ENCODE measurements around the gene TMPRSS3.
"Not testable (repeated sequence)": the region's sequence is repeated elsewhere in the genome, so short reads cannot be mapped to it uniquely, and the experiment has no call there.

The TMPRSS3 gene

DNA sequence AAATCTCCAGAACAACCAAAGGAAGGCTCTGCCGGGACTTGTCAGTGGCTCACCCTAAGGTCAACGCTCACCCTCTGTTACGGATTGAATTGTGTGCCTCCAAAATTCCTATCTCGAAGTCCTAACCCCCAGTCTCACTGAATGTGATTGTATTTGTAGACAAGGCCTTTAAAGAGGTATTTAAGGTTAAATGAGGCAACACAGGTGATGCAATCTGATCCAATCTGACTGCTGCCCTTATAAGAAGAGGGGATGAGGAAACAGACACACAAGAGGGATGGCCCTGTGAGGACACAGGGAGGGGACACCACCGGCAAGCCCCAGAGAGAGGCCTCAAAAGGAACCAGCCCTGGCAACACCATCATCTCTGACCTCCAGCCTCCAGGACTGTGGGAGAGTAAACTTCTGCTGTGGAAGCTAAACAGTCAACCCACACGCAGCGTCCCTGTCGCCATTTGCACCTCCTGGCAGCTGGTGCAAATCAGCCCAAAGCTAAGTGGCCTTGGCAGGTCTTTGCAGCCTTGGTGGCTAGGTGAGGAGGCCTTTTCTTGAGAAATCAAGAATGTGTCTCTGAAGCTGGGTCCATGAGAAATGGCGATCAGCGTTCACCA lies 32.1 kb upstream of the TMPRSS3 start:
- no peak for DNase-seq

DNA sequence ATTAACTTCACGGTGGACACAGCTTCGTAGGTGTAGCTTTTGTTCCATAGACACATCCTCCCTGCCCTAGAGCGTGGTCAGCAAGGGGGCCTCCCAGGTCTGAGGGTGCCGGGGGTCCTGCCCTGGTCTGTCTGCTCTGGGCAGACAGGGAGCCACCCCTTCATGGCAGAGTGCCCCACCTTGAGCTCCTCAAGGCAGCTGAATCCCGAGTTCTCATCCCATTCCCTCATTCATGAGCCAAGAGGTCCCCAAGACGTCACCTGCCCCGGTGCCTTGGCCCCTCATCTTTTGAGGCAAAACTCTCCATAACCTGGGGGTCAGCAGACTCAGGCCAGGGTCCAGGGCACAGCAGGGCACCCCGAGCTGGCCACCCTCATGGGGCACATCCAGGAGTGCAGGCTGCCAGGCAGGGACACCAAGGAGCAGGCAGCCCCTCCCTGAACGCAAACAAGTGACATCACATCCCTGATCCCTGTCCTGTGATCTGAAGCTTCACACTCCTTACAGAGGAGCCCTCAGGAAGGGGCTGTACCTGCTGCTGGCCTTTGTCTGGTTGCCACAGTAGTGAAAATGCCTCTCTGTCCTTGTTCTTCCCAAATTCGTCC lies 31.1 kb upstream of the TMPRSS3 start:
- no peak for DNase-seq

DNA sequence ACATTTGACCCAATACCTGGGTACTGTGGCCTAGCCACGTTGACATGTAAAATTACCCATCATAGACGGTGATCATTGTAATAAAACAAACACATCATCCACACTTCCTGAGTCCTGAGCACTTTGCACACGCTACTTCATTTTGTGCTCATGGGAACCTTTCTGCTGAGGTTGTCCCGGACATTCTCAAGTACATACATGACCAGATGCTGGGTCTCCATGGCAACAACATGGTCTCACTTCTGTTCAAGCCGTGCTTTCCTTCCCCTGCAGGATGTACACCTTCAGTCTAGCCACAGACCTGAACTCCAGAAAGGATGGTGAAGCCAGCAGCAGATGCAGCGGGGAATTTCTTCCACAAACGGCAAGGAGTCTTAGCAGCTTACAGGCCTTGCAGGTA lies 30.6 kb upstream of the TMPRSS3 start:
- DNase-seq, result no peak

DNA sequence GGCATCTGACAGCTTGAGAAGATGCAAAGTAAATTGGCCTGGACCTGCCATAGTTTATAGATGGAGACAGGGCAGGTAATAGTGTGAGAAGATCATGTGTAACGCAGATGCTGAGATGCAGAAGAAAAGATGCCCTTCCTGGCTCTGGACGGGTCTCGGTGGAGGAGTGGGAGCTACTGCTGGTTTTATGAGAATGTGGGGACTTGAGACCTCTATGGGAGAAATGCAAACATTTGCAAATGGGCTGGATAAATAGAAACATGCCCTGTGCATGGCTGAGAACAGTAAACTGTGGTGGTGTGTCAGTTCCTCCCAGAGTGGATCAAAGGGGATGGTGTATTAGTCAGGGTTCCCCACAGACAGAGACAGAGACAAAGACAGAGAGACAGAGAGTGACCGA lies 29.7 kb upstream of the TMPRSS3 start:
- DNase-seq, result no peak

DNA sequence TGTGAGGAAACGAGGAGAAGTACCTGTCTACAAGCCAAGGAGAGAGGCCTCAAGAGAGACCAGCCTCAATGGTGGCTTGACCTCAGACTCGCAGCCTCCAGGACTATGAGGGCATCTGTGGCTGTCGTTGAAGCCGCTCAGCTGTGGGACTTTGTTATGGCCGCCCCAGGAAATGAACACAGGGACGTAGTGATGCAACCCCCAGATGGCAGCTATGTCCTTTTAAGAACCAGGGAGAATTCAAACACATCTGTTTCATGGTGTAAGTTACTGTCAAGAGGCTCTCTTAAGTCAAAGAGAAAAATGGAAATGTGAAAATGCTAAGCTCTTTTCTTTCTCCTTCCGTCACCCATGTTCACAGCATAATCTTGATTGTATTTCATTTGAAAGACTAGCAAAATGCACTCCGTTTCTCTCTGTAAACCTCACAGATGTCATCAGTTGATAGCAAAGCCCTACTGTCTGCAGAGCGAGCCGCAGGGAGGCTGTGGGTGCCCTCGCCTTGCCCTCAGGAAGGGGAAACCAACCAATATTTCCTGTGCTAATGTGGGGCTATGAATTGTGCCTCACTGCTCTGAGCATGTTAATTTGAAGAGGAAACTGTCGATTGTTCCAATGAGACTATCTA lies 29.2 kb upstream of the TMPRSS3 start:
- DNase-seq, result no peak

DNA sequence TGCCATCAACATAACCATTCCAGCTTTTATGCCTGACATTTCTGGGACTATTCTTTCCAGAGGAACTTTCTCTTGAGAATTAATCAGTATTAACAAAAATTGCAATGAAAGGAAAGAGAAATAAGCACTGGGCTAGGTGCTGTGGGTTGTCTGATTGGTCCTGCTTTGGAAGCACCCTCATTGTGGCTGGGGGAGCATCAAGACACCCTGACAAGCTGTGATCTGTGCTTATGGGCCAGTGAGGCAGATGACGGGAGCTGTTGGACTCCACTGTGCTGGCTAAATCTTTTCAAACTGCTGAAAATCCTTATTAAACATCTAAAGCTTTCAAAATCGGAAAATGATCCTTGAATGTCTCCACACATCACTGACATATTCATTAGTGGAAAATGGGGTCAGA lies 27.8 kb upstream of the TMPRSS3 start:
- no peak for DNase-seq

DNA sequence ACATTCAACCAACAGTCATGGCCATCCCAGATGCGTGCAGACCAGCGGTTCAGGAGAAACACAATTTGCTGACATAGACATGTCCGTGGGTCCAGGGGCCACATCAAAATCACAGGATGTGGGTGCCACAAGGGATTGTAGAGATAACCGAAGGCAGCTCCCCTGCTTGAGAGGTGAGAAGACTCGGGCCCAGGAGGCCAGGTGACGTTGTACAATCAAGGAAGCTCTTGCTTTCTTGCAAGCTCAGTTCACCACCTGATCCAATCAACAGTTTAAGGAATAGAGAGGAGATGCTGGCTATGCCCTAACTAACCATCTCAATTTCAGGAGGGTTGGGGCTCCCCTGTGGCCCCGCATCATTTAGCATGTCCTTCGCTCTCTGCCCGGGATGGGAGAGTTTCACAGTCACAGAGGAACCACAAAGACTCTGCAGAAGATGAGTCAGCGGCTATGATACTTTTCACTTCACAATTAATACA lies 27.4 kb upstream of the TMPRSS3 start:
- no peak for DNase-seq

DNA sequence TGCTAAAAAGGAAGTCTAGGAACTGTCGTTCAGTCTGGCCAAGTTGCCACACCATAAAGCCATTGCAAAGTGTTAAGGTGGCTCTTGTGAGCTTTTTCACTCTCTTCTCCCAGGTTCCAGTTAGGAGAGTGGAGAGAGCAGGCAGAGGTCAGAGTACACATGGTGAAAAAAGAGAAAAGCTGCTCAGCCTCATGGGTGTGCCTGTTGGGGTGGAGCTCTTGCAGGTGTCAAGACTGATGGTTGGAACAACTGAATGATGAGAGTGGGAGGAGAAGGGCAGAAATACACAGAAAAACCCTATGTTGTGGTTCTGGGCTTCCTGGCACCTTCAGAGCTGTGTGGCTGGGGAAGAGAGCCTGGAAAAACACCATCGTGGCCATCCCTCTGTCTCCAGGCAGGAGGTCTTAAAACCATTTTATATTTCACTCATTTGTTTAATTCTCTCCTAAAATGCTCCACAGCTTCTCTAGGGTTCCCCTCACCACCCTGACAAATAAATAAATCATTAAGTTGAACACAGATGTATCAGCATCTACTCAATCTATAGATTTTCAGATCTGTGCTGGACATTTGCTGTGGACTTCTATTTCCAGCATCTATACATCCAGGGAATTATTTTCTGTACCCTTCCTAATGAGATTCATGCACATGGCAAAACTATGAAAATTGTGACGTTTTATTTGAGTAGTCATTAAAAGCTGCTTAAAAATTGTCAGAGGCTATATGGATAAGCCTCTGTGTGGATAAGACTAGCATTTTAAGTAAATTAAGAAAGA lies 25.4 kb upstream of the TMPRSS3 start:
- no peak for DNase-seq

DNA sequence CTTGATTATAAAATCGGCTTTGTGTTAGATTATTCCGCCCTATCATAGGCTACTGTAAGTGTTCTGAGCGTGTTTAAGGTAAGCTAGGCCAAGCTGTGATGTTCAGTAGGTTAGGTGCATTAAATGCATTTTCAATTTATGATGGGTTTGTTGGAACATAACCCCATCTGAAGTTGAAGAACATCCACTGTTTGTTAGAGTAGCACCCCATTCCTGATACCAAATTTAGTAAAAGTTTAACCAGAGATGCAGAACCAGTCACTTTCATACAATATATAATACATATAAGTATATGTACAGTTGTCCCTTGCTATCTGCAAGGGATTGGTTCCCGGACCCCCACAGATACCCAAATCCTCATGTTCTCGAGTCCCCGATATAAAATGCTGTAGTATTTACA lies 24.0 kb upstream of the TMPRSS3 start:
- DNase-seq, result no peak

DNA sequence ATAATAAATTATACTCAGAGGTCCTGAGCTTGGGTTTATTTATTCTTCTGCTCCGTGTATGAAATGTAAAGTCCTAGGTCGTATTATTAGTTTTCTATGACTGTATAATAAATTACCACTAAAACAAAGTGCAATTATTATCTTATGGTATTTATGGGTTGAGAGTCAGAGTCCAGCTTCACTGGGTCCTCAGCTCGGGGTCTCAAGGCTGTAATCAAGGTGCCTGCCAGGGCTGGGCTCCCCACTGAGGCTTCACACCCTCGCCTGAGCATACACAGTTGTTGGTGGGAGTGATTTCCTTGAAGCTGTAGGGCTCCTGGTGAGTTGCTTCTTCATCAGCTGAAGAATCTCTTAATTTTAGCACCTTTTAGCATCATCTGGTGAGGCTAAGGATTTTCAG lies 23.0 kb upstream of the TMPRSS3 start:
- DNase-seq, result no peak

DNA sequence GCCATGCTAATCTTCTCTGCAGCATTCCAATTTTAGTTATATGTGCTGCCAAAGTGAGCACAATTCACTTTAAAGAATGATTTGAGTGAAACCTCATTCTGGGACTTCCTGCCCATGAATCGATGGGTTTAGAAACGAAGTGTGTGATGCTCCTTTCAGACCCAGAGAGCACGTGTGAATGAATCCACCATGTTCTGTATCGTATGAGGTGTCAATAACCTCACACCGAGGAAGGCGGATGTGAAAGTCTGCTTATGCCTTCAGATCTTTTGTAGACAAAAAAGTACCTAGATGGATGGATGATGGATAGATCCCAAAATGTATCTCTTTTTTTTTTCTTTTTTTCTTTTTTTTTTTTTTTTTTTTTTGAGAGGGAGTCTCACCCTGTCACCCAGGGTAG lies 21.7 kb upstream of the TMPRSS3 start:
- DNase-seq, result no peak

DNA sequence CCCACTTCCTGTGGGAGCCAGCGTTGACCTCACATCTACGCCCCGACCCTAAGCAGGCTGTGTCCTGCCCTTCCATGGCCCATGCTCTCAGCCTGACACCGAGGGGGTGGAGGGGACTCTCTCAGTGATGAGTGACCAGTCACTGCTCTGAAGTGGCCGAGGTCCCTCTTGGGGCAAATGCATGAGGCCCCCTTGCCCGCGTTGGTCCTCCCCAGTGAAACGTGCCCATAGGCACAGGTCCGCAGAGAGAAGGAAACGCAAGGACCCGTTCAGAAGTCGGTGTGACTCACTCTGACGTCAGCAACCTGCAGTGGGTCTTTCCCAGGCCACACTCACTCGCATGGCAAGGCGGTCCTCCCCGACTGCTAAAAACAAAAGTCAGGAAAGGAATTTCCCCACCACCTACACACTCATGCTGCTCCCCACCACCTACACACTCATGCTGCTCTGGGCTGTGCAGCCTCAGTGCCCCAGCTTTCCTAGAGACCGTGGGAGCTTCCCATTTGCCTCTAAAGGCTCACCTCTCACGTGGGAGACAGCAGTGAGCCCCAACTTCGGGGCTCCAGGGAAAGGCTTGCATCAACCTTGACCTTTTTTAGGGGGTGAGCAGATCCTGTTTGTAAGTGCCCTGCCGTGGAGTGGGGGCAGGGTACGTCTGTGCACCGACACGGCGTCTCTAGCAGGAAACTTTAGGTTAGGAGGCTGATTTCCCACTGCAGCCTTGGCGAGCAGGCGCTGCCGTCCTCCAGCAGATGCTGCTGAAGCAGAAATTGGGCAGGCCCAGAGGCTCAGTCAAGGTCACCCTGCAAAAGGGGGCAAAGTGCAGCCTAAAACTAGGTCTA lies 19.3 kb upstream of the TMPRSS3 start:
- DNase-seq, result no peak

DNA sequence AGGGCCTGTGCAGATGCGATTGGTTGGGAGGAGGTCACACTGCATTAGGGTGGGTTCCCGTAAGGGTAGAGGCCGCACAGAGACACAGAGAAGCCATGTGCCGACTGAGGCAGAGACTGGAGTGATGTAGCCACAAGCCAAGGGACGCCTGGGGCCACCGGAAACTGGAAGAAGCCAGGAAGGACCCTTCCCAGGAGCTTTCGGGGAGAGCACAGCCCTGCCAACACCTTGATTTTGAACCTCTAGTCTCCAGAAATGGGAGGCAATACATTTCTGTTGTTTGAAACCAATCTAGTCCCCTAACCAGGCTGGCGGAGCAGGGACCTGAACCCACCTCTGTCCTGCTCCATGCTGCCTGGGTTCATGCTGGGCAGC lies 18.7 kb upstream of the TMPRSS3 start:
- no peak for DNase-seq

DNA sequence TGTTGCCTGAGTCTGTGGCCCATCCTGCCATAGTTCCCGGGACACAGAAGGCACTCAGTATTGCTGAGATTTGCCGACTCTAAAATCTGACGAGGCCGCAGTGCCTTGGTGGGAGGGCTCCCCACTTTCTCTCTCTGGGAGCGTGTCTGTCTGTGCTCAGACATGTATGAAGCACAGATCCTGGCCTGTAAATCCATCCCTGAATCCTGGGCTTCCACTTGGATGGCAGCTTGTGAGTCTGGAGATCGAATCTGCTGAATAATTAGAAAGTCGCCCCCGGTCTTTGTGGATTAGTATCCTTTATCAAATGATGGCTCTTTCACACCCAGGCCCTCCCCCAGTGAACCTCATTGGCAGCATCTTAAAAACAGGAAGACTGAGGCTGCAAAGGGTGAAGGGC lies 18.2 kb upstream of the TMPRSS3 start:
- no peak for DNase-seq

DNA sequence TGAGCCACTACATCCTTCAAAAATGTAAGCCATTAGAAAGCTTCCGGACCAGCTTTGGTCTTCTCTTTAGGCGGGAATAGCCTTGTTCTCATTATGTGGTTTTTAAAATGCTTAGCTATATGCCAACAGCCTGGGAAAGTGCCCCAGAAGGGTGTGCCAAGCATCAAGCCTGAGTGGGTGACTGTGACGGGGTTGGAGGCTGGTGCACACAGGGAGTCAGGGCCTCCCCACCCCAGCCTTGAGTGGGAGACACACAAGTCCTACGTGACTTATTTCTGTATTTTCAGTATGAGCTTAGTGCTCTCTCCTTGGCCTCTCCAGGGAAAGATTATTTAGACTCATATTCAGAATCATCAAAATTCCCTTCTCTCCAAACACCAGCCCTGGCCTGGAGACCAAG lies 17.6 kb upstream of the TMPRSS3 start:
- no peak for DNase-seq

DNA sequence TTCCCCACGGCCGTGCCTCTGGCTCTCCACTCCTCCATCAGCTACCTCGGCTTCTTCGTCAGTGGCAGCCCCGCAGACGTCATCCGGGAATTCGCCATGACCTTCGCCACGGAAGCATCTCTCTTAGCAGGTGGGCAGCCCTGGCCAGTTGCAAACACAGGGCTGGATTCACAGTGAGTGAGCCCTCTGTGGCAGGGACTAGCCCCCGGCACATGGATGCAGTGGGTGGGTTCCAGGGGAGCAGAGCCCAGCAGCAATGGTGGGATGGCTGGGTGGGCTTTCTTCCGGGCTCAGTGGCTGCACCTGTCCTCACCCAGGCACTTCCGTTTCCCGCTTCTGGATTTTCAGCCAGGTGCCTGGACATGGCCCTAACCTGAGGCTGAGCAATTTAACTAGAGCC lies 17.2 kb upstream of the TMPRSS3 start:
- DNase-seq, result no peak

DNA sequence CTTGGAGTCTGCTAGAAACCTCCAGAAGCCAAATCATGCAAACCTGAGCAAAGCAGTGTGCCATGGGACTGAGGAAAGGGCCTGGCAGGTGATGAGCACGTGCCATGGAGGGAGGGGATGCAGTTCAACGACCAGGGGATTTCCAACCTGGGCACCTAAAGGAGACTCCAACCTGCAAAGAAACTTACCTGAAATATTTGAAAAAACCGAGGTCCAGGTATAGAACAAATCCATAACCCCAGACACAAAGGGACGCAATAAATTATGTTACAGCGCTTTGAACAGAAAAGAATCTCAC lies 16.7 kb upstream of the TMPRSS3 start:
- no peak for DNase-seq

DNA sequence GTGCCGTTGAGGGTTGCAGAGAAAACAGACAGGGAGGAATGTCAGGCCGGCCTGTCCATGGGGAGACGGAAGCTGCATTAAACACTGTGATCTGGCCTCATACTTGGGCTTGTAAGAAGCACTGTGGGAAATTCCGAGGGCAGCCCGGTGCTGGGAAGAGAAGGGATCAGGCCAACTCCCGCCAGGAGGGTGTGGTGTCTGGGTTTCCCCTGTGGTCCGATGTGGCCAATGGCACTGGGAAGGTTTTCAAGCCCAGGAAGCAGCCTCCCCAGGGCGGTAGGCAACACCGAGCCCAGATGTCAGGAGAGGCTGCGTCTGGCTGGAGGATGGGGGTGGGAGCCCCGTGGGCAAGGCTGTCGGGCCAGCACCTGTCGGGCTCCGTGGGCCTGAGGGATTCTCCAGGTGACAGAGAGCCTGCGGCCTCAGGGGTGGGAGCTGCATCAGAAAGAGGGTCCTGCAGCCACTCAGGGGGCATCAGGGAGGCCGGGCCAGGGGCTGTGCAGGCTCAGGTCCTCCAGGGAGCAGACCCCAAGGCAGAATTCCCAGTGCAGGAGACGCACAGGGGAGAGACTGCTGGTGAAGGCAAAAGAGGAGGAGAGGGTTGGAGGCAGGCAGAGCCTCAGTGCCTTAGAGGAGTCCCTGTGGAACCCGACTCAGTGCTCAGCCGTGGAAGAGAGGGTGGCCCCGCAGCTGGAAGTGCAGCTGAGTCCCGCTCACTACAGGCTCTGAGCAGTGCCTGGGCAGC lies 16.2 kb upstream of the TMPRSS3 start:
- DNase-seq, result no peak

DNA sequence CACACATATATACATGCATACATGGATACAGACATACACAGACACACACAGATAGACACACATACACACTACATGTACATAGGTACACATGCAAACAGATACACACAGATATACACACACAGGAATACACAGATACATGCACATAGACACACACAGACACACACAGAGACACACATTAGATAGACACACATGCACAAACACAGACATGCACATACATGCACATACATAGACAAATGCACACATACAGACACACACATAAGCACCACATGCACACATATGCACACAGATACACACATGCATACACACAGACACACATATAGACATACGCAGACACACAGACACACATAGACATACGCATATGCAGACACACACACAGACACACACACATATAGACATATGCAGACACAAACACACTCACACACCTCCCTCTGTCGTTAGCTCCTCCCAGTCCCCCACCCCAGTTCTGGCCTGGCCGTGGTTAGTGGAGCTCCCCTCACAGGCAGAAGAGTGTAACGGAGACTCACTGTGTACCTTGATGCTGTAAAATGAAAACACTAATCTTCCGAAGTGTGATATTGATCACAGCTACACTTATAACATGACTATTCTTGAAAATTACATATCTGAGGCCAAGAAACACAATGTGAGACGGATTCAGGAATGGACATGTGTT lies 15.5 kb upstream of the TMPRSS3 start:
- no peak for DNase-seq

DNA sequence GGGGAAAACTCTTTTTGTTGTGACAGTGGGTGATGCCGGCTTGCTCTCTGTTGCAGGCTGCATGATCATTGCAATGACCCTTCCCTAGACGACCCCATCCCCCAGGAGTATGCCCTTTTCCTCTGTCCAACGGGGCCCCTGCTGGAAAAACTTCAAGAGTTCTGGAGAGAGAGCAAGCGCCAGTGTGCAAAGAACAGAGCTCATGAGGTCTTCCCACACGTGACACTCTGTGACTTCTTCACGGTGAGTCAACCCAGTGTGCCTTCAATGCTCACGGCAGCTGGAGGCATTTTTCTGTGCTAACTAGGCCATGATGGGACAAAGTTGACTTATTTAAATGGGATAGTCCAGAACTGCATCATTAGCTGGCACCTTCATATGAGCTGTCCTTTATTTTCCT lies 13.5 kb upstream of the TMPRSS3 start:
- DNase-seq, result no peak

DNA sequence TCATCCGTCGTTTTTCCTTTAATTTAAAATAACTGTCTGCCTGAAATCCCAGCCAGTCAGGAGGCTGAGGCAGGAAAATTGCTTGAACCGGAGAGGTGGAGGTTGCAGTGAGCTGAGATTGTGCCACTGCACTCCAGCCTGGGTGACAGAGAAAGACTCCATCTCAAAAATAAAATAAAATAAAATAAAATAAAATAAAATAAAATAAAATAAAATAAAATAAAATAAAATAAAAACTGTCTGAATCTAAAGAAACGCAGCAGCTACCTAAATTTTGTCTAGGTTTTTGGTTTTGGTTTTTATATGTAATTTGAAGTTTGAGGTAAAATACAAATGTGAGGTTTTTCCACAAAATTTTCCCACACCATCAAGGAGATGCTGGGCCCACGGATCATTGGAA lies 12.9 kb upstream of the TMPRSS3 start:
- DNase-seq, result not testable (repeated sequence)

DNA sequence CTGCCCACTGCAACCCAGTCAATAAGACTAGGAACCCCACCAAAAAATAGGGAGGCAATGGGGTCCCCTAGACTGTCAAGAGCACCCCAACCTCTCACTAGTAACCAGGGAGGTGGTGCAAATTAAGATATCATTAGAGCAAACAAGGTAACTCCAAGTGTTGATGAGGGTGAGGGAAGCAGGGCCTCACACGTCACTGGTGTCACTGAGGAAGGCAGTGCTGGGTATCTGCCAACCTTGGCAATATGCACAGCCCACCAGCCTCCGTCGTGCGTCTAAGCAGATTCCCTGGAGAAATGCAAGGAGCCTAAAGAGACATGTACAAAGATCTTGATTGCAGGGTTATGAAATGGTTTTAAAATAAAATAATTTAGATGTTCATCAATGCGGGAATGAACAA lies 11.6 kb upstream of the TMPRSS3 start:
- DNase-seq, result no peak
